Measurements from ENCODE around the gene ADRA2B. TPM values are rescaled to one million over a fixed set of nuclear protein-coding genes. Genes with fewer than 3 reads are reported as not detected.
A peak's percentile ranks its signal among the peaks of the same experiment; 100 is the strongest.
"Not testable (repeated sequence)": the region's sequence is repeated elsewhere in the genome, so short reads cannot be mapped to it uniquely, and the experiment has no call there.

Gene ADRA2B
- total RNA-seq, 1 experiment from 2014 or later = not detected

GRCh38 chr2:96151595-96152303, 35.4 kb upstream of the ADRA2B start:
- DNase-seq (ENCODE audit: low read depth) = no peak
- in situ Hi-C loops (cut with HindIII; ENCODE audit: low pct_unique_long_range_greater_than_20kb, low sequenced_read_pairs) = no loop called here

- in situ Hi-C loops (cut with HindIII; ENCODE audit: low pct_unique_long_range_greater_than_20kb, low sequenced_read_pairs) = no loop called here
- DNase-seq (ENCODE audit: low read depth) = no peak
These were observed 34.6 kb upstream of the ADRA2B start for GRCh38 chr2:96150791-96151594.

DNA sequence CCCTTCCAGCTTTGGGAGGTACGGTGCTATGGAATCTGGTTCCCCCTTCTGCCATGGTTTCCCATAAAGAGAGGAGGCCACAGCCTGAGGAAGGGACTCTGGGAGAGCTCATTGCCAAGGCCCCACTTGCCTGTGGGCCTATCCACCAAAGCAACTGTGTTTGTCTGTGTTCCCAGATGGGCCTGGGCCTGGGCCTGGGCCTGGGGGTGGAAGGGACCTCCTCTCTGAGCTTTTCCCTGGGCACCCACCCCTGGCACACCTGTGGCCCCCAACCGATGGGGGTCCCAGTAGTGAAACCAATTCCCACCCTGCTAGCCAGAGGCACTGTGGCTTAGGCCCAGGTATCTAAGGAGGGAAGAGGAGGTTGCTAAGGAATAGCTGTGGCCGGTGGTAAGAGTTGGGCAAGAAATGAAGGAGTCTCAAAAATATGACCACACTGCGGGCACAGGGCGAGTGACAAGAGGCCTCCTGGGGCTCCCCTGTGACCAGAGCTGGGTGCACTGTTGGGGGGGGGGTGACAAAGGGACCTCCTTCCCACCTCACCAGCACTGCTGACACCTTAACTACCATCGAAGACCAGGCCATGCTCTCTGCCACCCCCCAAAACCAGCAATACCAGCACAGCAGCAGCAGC, 33.8 kb upstream of the ADRA2B start:
- DNase-seq (ENCODE audit: low read depth) = no peak
- in situ Hi-C loops (cut with HindIII; ENCODE audit: low pct_unique_long_range_greater_than_20kb, low sequenced_read_pairs) = no loop called here

DNA sequence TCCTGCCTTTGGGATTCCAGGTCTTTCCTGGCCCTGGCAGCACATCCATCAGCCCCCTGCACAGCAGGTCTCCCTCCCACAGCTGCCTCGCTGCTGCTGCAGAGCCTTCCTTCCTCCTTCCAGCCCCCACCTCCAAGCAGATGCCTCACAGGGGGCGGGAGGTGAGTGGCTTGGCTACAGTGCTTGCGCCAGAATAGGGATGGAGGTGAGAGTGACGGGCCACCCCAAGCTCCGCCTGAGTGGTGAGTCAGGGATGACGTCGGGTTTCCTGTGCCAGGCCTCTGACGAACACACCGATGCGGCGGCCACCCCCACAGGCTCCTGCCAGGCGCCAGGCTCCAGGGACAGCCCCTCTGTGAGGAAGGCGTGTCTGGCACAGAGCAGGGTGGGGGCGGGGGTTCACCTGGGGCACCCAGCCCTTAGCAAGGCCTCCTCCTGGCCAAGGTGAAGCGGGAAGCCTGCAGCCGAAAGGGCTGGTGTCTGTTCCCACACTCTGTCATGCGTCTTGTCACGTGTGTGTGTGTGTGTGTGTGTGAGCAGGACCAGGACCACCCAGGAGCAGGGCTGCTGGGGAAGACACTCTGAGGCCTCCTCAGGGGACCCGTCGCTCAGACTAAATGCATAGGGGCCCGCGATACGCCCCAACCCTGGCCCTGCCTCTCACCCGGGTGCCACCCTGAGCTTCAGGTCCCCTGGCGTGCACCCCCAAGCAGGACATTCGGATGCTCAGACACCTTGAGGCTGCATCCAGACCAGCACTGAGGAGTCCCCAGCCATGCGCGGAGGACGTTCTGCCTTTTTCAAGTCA, 32.2 kb upstream of the ADRA2B start:
- in situ Hi-C loops (cut with HindIII; ENCODE audit: low pct_unique_long_range_greater_than_20kb, low sequenced_read_pairs) = no loop called here
- peak; percentile 77 for DNase-seq (ENCODE audit: low read depth)

GRCh38 chr2:96147593-96148201, 31.3 kb upstream of the ADRA2B start:
- DNase-seq (ENCODE audit: low read depth) = no peak
- in situ Hi-C loops (cut with HindIII; ENCODE audit: low pct_unique_long_range_greater_than_20kb, low sequenced_read_pairs) = no loop called here

DNA sequence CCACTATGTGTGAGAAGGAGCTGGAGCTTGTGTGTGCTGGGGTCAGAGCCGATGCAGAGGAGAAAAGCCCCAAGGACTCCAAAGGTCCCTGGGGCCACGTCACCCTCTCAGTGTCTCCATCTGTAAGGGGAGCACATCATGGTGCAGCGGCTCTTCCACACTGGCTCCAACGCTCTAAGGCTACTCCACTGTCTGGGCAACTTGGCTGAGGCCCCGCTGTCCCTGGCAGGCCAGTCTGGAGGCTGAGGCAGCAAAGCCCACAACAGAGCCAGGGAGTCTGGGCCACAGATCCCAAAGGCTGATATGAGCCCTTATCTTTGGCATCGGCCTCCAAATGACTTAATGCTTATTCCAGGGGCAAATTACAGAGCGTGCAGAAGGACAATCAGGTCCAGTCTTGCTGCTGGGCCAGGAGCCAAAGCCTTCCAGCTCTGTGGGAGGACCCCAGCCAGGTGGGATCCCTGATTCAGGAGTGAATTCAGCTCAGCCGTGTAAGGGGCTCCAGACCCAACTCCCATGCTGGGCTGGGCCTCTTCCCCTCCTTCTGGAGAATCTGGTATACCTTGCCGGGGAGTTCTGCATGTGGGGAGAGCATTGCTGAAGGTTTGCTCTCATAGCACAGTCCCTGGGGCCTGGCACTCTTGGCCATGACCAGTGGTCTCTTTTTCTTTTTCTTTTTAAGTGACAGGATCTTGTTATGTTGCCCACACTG, 30.7 kb upstream of the ADRA2B start:
- in situ Hi-C loops (cut with HindIII; ENCODE audit: low pct_unique_long_range_greater_than_20kb, low sequenced_read_pairs) = no loop called here
- no peak for DNase-seq (ENCODE audit: low read depth)

GRCh38 chr2:96146153-96146880, 29.9 kb upstream of the ADRA2B start:
- in situ Hi-C loops (cut with HindIII; ENCODE audit: low pct_unique_long_range_greater_than_20kb, low sequenced_read_pairs) = no loop called here
- DNase-seq (ENCODE audit: low read depth) = no peak

GRCh38 chr2:96145848-96146152, 29.4 kb upstream of the ADRA2B start:
- DNase-seq (ENCODE audit: low read depth) = no peak
- in situ Hi-C loops (cut with HindIII; ENCODE audit: low pct_unique_long_range_greater_than_20kb, low sequenced_read_pairs) = no loop called here

GRCh38 chr2:96145036-96145847, 28.9 kb upstream of the ADRA2B start, which contains the start of gene DUSP2:
Gene DUSP2, minus strand, starts transcription at chr2:96145440. Its CDS starts 86 bp downstream, at chr2:96145354.
- in situ Hi-C loops (cut with HindIII; ENCODE audit: low pct_unique_long_range_greater_than_20kb, low sequenced_read_pairs) = no loop called here
- peak; percentile 90 for DNase-seq (ENCODE audit: low read depth)

DNA sequence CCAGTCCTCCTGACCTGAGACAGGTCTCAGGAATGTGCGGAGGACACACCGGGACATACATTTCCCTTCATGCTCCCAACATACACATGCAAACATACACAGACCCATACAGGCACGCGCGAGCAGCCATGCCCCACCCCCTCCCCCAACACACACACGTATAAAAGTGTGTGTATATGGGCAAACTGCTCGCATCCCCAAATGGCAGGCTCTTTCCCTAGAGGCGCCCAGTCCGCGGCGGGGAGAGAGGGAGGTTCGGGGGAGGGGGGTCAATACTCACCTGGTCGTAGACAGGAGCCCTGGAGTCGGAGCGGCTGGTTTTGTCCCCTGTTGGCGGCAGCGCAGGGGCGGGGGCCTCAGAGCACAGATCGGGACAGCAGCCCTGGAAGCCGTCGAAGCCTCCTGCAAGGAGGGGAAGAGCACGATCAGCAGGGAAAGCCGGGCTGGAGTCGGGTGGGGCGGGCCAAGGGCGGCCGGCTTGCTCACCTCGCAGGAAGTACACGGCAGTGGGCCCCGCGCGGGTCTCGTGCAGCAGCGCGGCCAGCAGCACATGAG, 28.2 kb upstream of the ADRA2B start:
- in situ Hi-C loops (cut with HindIII; ENCODE audit: low pct_unique_long_range_greater_than_20kb, low sequenced_read_pairs) = no loop called here
- no peak for DNase-seq (ENCODE audit: low read depth)

GRCh38 chr2:96143848-96144480, 27.6 kb upstream of the ADRA2B start:
- in situ Hi-C loops (cut with HindIII; ENCODE audit: low pct_unique_long_range_greater_than_20kb, low sequenced_read_pairs) = no loop called here
- DNase-seq (ENCODE audit: low read depth) = no peak

GRCh38 chr2:96143231-96143847, 27.0 kb upstream of the ADRA2B start:
- in situ Hi-C loops (cut with HindIII; ENCODE audit: low pct_unique_long_range_greater_than_20kb, low sequenced_read_pairs) = no loop called here
- no peak for DNase-seq (ENCODE audit: low read depth)

- no peak for DNase-seq (ENCODE audit: low read depth)
- in situ Hi-C loops (cut with HindIII; ENCODE audit: low pct_unique_long_range_greater_than_20kb, low sequenced_read_pairs) = no loop called here
These were observed 26.1 kb upstream of the ADRA2B start for GRCh38 chr2:96142217-96143113.

- DNase-seq (ENCODE audit: low read depth); in situ Hi-C loops (cut with HindIII; ENCODE audit: low pct_unique_long_range_greater_than_20kb, low sequenced_read_pairs): not testable (repeated sequence)
These were observed 25.2 kb upstream of the ADRA2B start for GRCh38 chr2:96141624-96141967.
